HepG2 (cell line): ENCODE measurements around the gene DNAJC30. TPM values are rescaled to one million over a fixed set of nuclear protein-coding genes. Genes with fewer than 3 reads are reported as not detected.

Experiments used
- ATAC-seq: fragments of 200-7000 bp; cut with Tn5 transposase; 3 replicates; pipeline ENCODE4 v1.9.1; 2020; ENCODE audit warnings: mild to moderate bottlenecking, moderate library complexity
- BruUV-seq: library from RNA; stranded (reverse); fragments of 400-500 nt; replicated peaks from 2 replicates; lab custom pipeline; 2021; lab: Mats Ljungman, UMichigan
- CTCF ChIA-PET: fragments of 300-600 bp; formaldehyde crosslinking; extraction: SDS; loops from one replicate; lab custom pipeline; 2021; ENCODE audit warnings: low total read pairs, inconsistent platforms, low intra/inter-chr PET ratio; lab: Yijun Ruan, JAX
- POLR2A ChIA-PET: fragments of 350-600 bp; sonication (Branson Sonifier 250); formaldehyde crosslinking; loops from one replicate; lab custom pipeline; 2020; ENCODE audit warnings: antibody characterized with exemption, inconsistent platforms; lab: Yijun Ruan, JAX
- DNase-seq: peaks from one replicate; pipeline ENCODE4 v3.0.0-alpha.2; 2015; ENCODE audit warnings: low spot score
- FAIRE-seq: peaks from 3 replicates; lab custom pipeline; 2011; peaks lifted over from hg19 to GRCh38; lab: Jason Lieb, UNC
- H2AFZ ChIP-seq: one replicate; pipeline ENCODE4 v1.6.1; 2011; ENCODE audit warnings: low read length, inconsistent platforms
- H3K27ac ChIP-seq: fragments of 300-600 bp; 3 replicates; pipeline ENCODE4 v1.8.0; 2011; ENCODE audit warnings: mixed run types, mild to moderate bottlenecking, mixed read lengths, low read length, inconsistent platforms; ENCODE audit not compliant: insufficient read depth; ENCODE audit errors: extremely low read length
- H3K27me3 ChIP-seq, 2 experiments: fragments of 200-600 bp in 1 of 2; 2 replicates in 1 of 2; 3 replicates in 1 of 2; pipeline versions ENCODE4 v1.6.0 to v1.8.0; 2011; ENCODE audit warnings: low read length in 2 of 2, mild to moderate bottlenecking in 2 of 2, moderate library complexity in 2 of 2, inconsistent platforms in 1 of 2; ENCODE audit not compliant: insufficient read depth in 2 of 2, control insufficient read depth in 1 of 2
- H3K36me3 ChIP-seq, 2 experiments: fragments of 200-600 bp in 1 of 2; replicated peaks in 1 of 2; 2 replicates in 1 of 2; 3 replicates in 1 of 2; pipeline versions ENCODE4 v1.5.1 to v1.8.0; 2011; ENCODE audit warnings: low read length in 2 of 2, inconsistent platforms in 1 of 2; ENCODE audit not compliant: insufficient read depth in 2 of 2, control insufficient read depth in 1 of 2
- H3K4me1 ChIP-seq: 2 replicates; pipeline ENCODE4 v1.5.1; 2012; ENCODE audit warnings: low read length, inconsistent platforms; ENCODE audit not compliant: insufficient read depth
- H3K4me2 ChIP-seq: 2 replicates; pipeline ENCODE4 v1.6.0; 2011; ENCODE audit warnings: low read depth, low read length, inconsistent platforms
- H3K4me3 ChIP-seq, 3 experiments: fragments of 200-600 bp in 1 of 3; sonication (generic), shearing (Covaris generic) in 1 of 3; replicated peaks in 1 of 3; 2 replicates each; pipeline ENCODE4 v1.5.1; 2011 to 2016; ENCODE audit warnings: low read length in 3 of 3, inconsistent platforms in 2 of 3, low read depth in 2 of 3, mild to moderate bottlenecking in 2 of 3, control low read depth in 1 of 3, mixed read lengths in 1 of 3; ENCODE audit not compliant: insufficient read depth in 1 of 3
- H3K79me2 ChIP-seq: one replicate; pipeline ENCODE4 v1.6.1; 2011; ENCODE audit warnings: low read length, inconsistent platforms; ENCODE audit not compliant: insufficient read depth
- H3K9ac ChIP-seq: 2 replicates; pipeline ENCODE4 v1.6.0; 2011; ENCODE audit warnings: mild to moderate bottlenecking, low read depth, low read length, inconsistent platforms; ENCODE audit not compliant: insufficient read depth
- H3K9me3 ChIP-seq: 2 replicates; pipeline ENCODE4 v1.5.1; 2012; ENCODE audit warnings: mild to moderate bottlenecking, low read length
- H4K20me1 ChIP-seq: 2 replicates; pipeline ENCODE4 v1.6.0; 2011; ENCODE audit warnings: inconsistent platforms, mild to moderate bottlenecking, low read length, moderate library complexity; ENCODE audit not compliant: insufficient read depth
- AHR ChIP-seq: IDR thresholded peaks from 2 replicates; pipeline ENCODE4 v1.6.1; 2018; ENCODE audit warnings: missing genetic modification reagents, missing compliant biosample characterization
- EEA1 ChIP-seq: sonication (generic); formaldehyde crosslinking; IDR thresholded peaks from 2 replicates; pipeline ENCODE4 v1.5.1; 2020; ENCODE audit warnings: mild to moderate bottlenecking, missing genetic modification reagents, borderline replicate concordance
- JUND ChIP-seq: sonication (generic); formaldehyde crosslinking; IDR thresholded peaks from 2 replicates; pipeline ENCODE4 v1.8.0; 2022; ENCODE audit warnings: mild to moderate bottlenecking, missing genetic modification reagents
- KMT2B ChIP-seq: IDR thresholded peaks from 2 replicates; pipeline ENCODE4 v1.6.1; 2016; ENCODE audit warnings: missing genetic modification reagents, missing compliant biosample characterization
- PHF5A ChIP-seq: IDR thresholded peaks from one replicate; pipeline ENCODE4 v1.6.1; 2018; ENCODE audit warnings: low read depth, missing genetic modification reagents; ENCODE audit not compliant: unreplicated experiment
- SKI ChIP-seq: fragments of 450-650 bp; IDR thresholded peaks from one replicate; pipeline ENCODE4 v1.6.1; 2018; ENCODE audit warnings: mild to moderate bottlenecking; ENCODE audit not compliant: partially characterized antibody
- ZFP36L1 ChIP-seq: sonication (generic); formaldehyde crosslinking; IDR thresholded peaks from 2 replicates; pipeline ENCODE4 v1.8.0; 2022; ENCODE audit warnings: mild to moderate bottlenecking, missing genetic modification reagents, moderate library complexity
- ZNF121 ChIP-seq: sonication (generic); formaldehyde crosslinking; IDR thresholded peaks from 2 replicates; pipeline ENCODE4 v1.5.0; 2020; ENCODE audit warnings: mild to moderate bottlenecking, missing genetic modification reagents
- ZNF232 ChIP-seq: sonication (generic); formaldehyde crosslinking; IDR thresholded peaks from 2 replicates; pipeline ENCODE4 v1.4.0; 2020; ENCODE audit warnings: missing genetic modification reagents, borderline replicate concordance
- ZNF274 ChIP-seq: sonication (generic); formaldehyde crosslinking; IDR thresholded peaks from 2 replicates; pipeline ENCODE4 v1.5.1; 2020; ENCODE audit warnings: mild to moderate bottlenecking, missing genetic modification reagents
- ZNF556 ChIP-seq: sonication (generic); formaldehyde crosslinking; IDR thresholded peaks from 2 replicates; pipeline ENCODE4 v1.4.0; 2020; ENCODE audit warnings: mild to moderate bottlenecking, missing genetic modification reagents, borderline replicate concordance
- ZNF710 ChIP-seq: sonication (generic); formaldehyde crosslinking; IDR thresholded peaks from 2 replicates; pipeline ENCODE4 v1.5.0; 2020; ENCODE audit warnings: mild to moderate bottlenecking, missing genetic modification reagents, borderline replicate concordance
- ZUFSP ChIP-seq: sonication (generic); formaldehyde crosslinking; IDR thresholded peaks from 2 replicates; pipeline ENCODE4 v1.9.0; 2021; ENCODE audit warnings: missing genetic modification reagents, mild to moderate bottlenecking, borderline replicate concordance
- WGBS: methylation state at CpG from one replicate; pipeline ENCODE4 v1.1.6; 2017; ENCODE audit warnings: low lambda C conversion rate; 5-methylcytosine and 5-hydroxymethylcytosine counted together
- in situ Hi-C: cut with HindIII; loops from 2 replicates; pipeline ENCODE4 v1.10.0; 2017; ENCODE audit warnings: low pct_unique_long_range_greater_than_20kb; ENCODE audit not compliant: extremely low pct_ligation_motif_present
- intact Hi-C: fragments of 100-400 bp; cut with micrococcal nuclease; formaldehyde crosslinking; loops from one replicate; pipeline ENCODE4 v1.10.0; 2022; ENCODE audit not compliant: unreplicated experiment
- polyA plus RNA-seq, 8 experiments: library from polyadenylated mRNA; depleted of rRNA in 3 of 8; stranded (reverse) in 7 of 8; unstranded in 1 of 8; fragments of >200 nt; fragmentation: Illumina TruSeq in 4 of 8; extraction: Trizol in 4 of 8; gene quantifications; 2 replicates each; pipeline versions ENCODE4 v1.2.1 to v1.2.3, GENCODE V29; 2011 to 2016; ENCODE audit warnings: low read depth in 4 of 8, missing spikeins in 1 of 8, mixed read lengths in 1 of 8; ENCODE audit not compliant: insufficient read depth in 1 of 8
- total RNA-seq, 5 experiments: library from RNA; depleted of rRNA; stranded (reverse); fragments of >200 nt; fragmentation: Illumina TruSeq; extraction: Trizol; gene quantifications; 2 replicates each; pipeline ENCODE4 v1.2.3, GENCODE V29; 2016; ENCODE audit warnings: low read depth in 1 of 5

Gene DNAJC30
- total and polyA plus RNA-seq, 2 of the 13 experiments (the other 11 are each of a cell fraction or from before 2014, with no cell fraction given): 3.3 to 3.8 TPM

GRCh38 chr7:73642834-73643233 lies 40.4 kb downstream of the DNAJC30 start:
- Histone ChIP-seq H3K36me3 (no peaks in the 10 kb centered on the region), H3K9ac (no peak overlapping the region), H2AFZ (no peak overlapping the region), H3K4me3 (no peak overlapping the region), H4K20me1 (no peaks in the 10 kb centered on the region), H3K27me3 (peaks cover 3 to 12% of the 10 kb centered on the region in 2 experiments; a peak in 3 of 5 replicates), H3K9me3 (peaks cover 12% of the 10 kb centered on the region), H3K27ac (no peak overlapping the region), H3K4me1 (peaks cover 30% of the 10 kb centered on the region), H3K4me2 (no peak overlapping the region), H3K79me2 (no peaks in the 10 kb centered on the region)
- intact Hi-C loops: no loop called here
- WGBS: 78% methylated on average over 2 of the region's 2 CpGs
- BruUV-seq: no TSS peak
- ChIA-PET POLR2A (interaction anchor here (1.2 kb wide), 1 partner anchor 20 kb away, joined by 6 read pairs; no protein-coding TSS in a partner anchor), CTCF (no interaction called here)
- no peak for TF ChIP-seq ZNF274 (CRISPR knock-in tag)
- no peak for TF ChIP-seq ZFP36L1 (CRISPR knock-in tag)
- TF ChIP-seq JUND (CRISPR knock-in tag): no peak
- TF ChIP-seq ZNF710 (CRISPR knock-in tag): no peak
- no peak for TF ChIP-seq SKI
- TF ChIP-seq EEA1 (CRISPR knock-in tag): no peak
- no peak for DNase-seq
- FAIRE-seq: no peak
- in situ Hi-C loops: no loop called here
- no peak for ATAC-seq

GRCh38 chr7:73638911-73639310 lies 44.3 kb downstream of the DNAJC30 start:
- no peak overlapping the region for H3K27ac ChIP-seq
- H2AFZ ChIP-seq: no peak overlapping the region
- H3K4me2 ChIP-seq: no peak overlapping the region
- intact Hi-C loops: no loop called here
- in situ Hi-C loops: no loop called here
- ATAC-seq (no peak), FAIRE-seq (no peak), DNase-seq (no peak)
- H3K9me3 ChIP-seq: peaks cover 12% of the 10 kb centered on the region
- H3K36me3 ChIP-seq: no peaks in the 10 kb centered on the region
- POLR2A ChIA-PET: no interaction called here
- H3K4me3 ChIP-seq: no peak overlapping the region
- no peaks in the 10 kb centered on the region for H3K27me3 ChIP-seq
- H4K20me1 ChIP-seq: no peaks in the 10 kb centered on the region
- H3K4me1 ChIP-seq: no peaks in the 10 kb centered on the region
- H3K79me2 ChIP-seq: no peaks in the 10 kb centered on the region
- H3K9ac ChIP-seq: no peak overlapping the region
- CTCF ChIA-PET: no interaction called here
- WGBS: 65% methylated on average over 3 of the region's 3 CpGs
- BruUV-seq: no TSS peak
- TF ChIP-seq KMT2B (CRISPR knock-in tag) (no peak), ZNF121 (CRISPR knock-in tag) (no peak), AHR (CRISPR knock-in tag) (no peak), ZUFSP (no peak), ZNF232 (CRISPR knock-in tag) (no peak), PHF5A (no peak), ZNF556 (CRISPR knock-in tag) (no peak)
